Ishikawa (cell line): ENCODE results near the gene IGFL2.

Source experiments
- CEBPB ChIP-seq: IDR thresholded peaks from 2 replicates; pipeline ENCODE4 v1.6.1; 2012
- CREB1 ChIP-seq: IDR thresholded peaks from 2 replicates; pipeline ENCODE4 v1.6.1; 2012; ENCODE audit warnings: low read depth
- EGR1 ChIP-seq: IDR thresholded peaks from 2 replicates; pipeline ENCODE4 v1.6.1; 2012
- EP300 ChIP-seq: IDR thresholded peaks from 2 replicates; pipeline ENCODE4 v1.6.1; 2012; ENCODE audit warnings: borderline replicate concordance
- FOXM1 ChIP-seq: IDR thresholded peaks from 2 replicates; pipeline ENCODE4 v1.6.1; 2012; ENCODE audit warnings: low read depth, borderline replicate concordance
- NFIC ChIP-seq: IDR thresholded peaks from 2 replicates; pipeline ENCODE4 v1.6.1; 2012
- RAD21 ChIP-seq: IDR thresholded peaks from 2 replicates; pipeline ENCODE4 v1.6.1; 2012; ENCODE audit warnings: low read depth
- REST ChIP-seq: IDR thresholded peaks from 2 replicates; pipeline ENCODE4 v1.6.1; 2012; ENCODE audit warnings: low read depth, mild to moderate bottlenecking
- TAF1 ChIP-seq: IDR thresholded peaks from 2 replicates; pipeline ENCODE4 v1.6.1; 2012; ENCODE audit warnings: low read depth, mild to moderate bottlenecking
- TCF12 ChIP-seq: IDR thresholded peaks from 2 replicates; pipeline ENCODE4 v1.6.1; 2012; ENCODE audit warnings: low read depth
- TEAD4 ChIP-seq: IDR thresholded peaks from 2 replicates; pipeline ENCODE4 v1.6.1; 2012
- YY1 ChIP-seq: IDR thresholded peaks from 2 replicates; pipeline ENCODE4 v1.6.1; 2012; ENCODE audit warnings: low read depth
- ZBTB7A ChIP-seq: IDR thresholded peaks from 2 replicates; pipeline ENCODE4 v1.6.1; 2012; ENCODE audit warnings: low read depth
- TF ChIP-seq, protein P1 (sequence below): IDR thresholded peaks from 2 replicates; pipeline ENCODE4 v1.6.1; 2012
- TF ChIP-seq, protein P2 (sequence below): IDR thresholded peaks from 2 replicates; pipeline ENCODE4 v1.6.1; 2012

Gene IGFL2

DNA sequence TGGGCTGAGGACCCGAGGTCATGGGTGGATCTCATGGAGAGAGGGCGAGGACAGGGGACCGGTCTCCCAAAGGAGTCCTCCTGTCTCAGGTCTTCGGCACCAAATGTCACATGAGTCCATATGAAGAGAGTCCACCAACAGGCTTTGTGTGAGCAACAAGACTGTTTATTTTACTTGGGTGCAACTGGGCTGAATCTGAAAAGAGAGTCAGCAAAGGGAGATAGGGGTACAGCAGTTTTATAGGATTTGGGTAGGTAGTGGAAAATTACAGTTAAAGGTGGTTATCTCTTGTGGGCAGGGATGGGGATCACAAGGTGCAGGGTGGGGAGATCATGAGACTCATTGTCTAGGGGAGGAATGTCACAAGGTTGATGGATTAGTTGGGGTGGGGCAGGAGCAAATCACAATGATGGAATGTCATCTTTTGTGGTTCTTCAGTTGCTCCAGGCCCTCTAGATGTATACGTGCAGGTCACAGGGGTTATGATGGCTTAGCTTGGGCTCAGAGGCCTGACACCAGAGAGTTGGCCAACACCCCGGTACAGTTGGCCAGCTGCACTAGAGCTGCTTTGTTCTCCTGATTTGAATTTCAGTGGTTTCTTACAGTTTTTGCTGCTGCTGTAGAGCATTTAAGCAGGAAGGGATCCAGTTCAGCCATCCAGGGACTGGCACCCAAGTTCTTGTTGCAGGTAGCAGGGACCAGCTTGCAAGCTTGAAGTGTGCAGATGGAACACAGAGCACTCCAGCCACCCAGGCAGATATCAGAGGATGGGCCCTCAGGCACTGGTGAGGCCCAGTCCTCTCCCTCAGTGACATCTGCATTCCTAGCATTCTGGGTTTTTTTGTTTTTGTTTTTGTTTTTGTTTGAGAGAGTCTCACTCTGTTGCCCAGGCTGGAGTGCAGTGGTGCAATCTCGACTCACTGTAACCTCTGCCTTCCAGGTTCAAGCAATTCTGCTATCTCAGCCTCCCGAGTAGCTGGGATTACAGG is 55.1 kb downstream of the IGFL2 start:
- TF ChIP-seq ZBTB7A (no peak), FOXM1 (no peak), REST (no peak), NFIC (no peak), EGR1 (no peak), YY1 (no peak), CREB1 (no peak), EP300 (no peak), TEAD4 (no peak), RAD21 (no peak), TAF1 (no peak), TCF12 (no peak)
- TF ChIP-seq, protein P1, sequence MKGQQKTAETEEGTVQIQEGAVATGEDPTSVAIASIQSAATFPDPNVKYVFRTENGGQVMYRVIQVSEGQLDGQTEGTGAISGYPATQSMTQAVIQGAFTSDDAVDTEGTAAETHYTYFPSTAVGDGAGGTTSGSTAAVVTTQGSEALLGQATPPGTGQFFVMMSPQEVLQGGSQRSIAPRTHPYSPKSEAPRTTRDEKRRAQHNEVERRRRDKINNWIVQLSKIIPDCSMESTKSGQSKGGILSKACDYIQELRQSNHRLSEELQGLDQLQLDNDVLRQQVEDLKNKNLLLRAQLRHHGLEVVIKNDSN, result no peak
- TF ChIP-seq, protein P2, sequence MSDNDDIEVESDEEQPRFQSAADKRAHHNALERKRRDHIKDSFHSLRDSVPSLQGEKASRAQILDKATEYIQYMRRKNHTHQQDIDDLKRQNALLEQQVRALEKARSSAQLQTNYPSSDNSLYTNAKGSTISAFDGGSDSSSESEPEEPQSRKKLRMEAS, result no peak

DNA sequence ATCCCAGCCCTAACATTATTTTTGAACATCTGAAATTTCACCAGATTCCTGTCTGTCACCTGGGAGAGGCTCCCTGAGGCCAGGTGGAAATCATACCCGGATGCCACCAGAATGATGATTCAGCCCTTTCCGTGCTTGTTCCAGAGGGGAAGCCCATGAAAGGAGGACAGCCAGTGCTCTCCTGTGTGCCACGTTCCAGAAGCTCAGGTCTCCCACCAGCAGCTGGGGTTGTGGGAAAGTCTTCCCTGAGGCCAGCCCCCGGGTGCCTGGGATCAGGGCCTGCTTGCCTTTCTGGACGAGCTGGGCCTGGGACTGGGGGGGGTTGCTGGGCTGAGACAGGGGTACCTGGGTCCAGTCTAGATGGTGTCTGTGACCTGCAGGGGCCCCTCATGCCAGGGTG is 56.0 kb downstream of the IGFL2 start:
- TF ChIP-seq EGR1 (no peak), FOXM1 (no peak), CEBPB (no peak), TEAD4 (no peak), REST (no peak), TAF1 (no peak), CREB1 (no peak)
- TF ChIP-seq, protein P2, result no peak

- TF ChIP-seq RAD21 (no peak), YY1 (0 out of 2 replicates have a peak, but pooled peaks have one; percentile 32)
These were observed 57.3 kb downstream of the IGFL2 start for GRCh38 chr19:46205183-46205984.

- TF ChIP-seq NFIC (peak; percentile 75), TAF1 (no peak), EGR1 (no peak), TCF12 (no peak), TEAD4 (peak; percentile 78), EP300 (peak; percentile 21; the same call in 1 of the 2 replicates)
These were observed 58.1 kb downstream of the IGFL2 start for GRCh38 chr19:46206176-46206575.

DNA sequence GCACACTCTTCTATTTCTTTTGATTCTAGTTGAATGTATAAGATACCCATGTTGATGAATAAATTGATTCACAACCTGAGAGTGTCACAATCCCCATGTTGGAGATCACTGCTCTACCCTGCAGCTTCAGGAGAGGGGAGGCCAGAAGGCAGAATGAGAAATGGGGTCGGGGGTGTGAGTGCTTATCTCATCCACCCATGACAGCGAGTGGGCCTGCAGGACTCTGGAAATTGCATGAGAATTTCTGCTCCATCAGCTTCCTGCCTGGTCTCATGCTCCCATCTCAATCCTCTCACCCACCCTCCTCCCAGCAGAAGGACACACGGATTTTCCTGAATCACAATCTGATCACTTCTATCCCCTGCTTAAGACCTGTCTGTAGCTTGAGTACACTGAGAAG is 58.6 kb downstream of the IGFL2 start:
- no peak for TF ChIP-seq EGR1
- TF ChIP-seq RAD21, result no peak
- TF ChIP-seq, protein P1, result no peak
- no peak for TF ChIP-seq FOXM1
- no peak for TF ChIP-seq EP300
- no peak for TF ChIP-seq NFIC
- no peak for TF ChIP-seq REST
- no peak for TF ChIP-seq TAF1
- no peak for TF ChIP-seq ZBTB7A
- no peak for TF ChIP-seq TEAD4
- TF ChIP-seq, protein P2, result no peak
- TF ChIP-seq CREB1, result no peak
- no peak for TF ChIP-seq YY1
